ENCODE results near the gene OXGR1. TPM values are rescaled to one million over a fixed set of nuclear protein-coding genes. Genes with fewer than 3 reads are reported as not detected.

OXGR1 gene
- total and polyA plus RNA-seq, 2 of the 8 experiments (the other 6 are each of a cell fraction or from before 2014, with no cell fraction given), result 0.34 to 1.8 TPM

DNA sequence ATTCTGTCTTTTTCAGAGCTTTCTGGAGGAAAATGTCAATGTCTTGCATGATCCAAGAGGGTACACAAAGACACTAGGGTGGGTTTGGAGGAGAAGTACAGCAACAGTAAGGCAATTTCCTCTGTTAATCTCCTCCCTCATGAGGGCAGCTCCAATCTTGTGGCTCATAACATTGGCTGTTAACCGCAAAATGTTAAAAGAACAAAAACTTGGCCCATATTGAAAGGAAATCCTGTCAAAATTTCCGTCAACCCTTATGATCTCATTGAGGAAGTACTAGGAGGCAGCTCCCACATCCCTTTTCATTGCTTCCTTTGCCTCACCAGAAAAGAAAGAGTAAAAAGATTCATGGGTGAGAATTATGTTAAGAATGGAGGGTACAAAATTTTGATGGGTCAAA lies 11.6 kb downstream of the OXGR1 start (continued):
- TF ChIP-seq CHD7 (IDR thresholded peaks at IDR 0.05; ENCODE audit: insufficient replicate concordance, low read length) (no peak), SIN3A (conservative IDR thresholded peaks at IDR 0.05 in 1 of 2, IDR thresholded peaks at IDR 0.05 in 1 of 2; ENCODE audit: low read depth in 1 of 2, low read length in 2 of 2) (no peak), KDM1A (IDR thresholded peaks at IDR 0.05; ENCODE audit: borderline replicate concordance, low read length) (no peak), JUND (IDR thresholded peaks at IDR 0.05; ENCODE audit: low read length) (no peak), CHD2 (IDR thresholded peaks at IDR 0.05; ENCODE audit: low read length) (no peak), GABPA (IDR thresholded peaks at IDR 0.05; ENCODE audit: borderline replicate concordance, insufficient read depth, low read length) (no peak), RNF2 (IDR thresholded peaks at IDR 0.05; ENCODE audit: borderline replicate concordance, low read depth, low read length, missing control alignments, poor library complexity, severe bottlenecking) (no peak), TEAD4 (IDR thresholded peaks at IDR 0.05; ENCODE audit: low read depth, low read length) (no peak), SP1 (IDR thresholded peaks at IDR 0.05; ENCODE audit: low read depth, low read length) (no peak), YY1 (IDR thresholded peaks at IDR 0.05; ENCODE audit: low read depth, low read length) (no peak)
- TF ChIP-seq, protein P1, sequence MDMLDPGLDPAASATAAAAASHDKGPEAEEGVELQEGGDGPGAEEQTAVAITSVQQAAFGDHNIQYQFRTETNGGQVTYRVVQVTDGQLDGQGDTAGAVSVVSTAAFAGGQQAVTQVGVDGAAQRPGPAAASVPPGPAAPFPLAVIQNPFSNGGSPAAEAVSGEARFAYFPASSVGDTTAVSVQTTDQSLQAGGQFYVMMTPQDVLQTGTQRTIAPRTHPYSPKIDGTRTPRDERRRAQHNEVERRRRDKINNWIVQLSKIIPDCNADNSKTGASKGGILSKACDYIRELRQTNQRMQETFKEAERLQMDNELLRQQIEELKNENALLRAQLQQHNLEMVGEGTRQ (IDR thresholded peaks at IDR 0.05; ENCODE audit: low read length), result no peak
